Measurements from ENCODE around the gene HSF2. TPM values are rescaled to one million over a fixed set of nuclear protein-coding genes. Genes with fewer than 3 reads are reported as not detected.

HSF2 gene
- total and polyA plus RNA-seq, 4 donors, result 2.2 to 7.9 (median 6.3) TPM

DNA sequence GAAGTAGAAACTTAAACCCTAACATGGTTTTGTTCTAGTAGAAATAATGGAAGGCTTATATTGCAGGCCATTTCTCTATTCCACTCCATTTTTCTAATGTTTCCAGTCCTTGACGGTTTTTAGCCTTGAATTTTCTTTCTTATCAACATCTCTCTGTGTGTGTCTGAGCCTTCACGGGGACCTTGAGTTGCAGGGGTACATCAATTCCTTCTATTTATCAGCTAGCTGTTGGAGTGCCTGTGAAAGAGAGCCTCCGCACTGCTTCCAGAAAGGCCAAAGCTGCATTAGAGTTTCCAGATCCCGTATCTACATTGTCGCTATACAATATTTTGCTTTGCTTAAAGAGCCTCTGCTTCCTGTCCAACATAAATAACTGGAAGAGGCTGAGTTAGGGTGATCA, 5.4 kb upstream of the HSF2 start (continued):
- TF ChIP-seq EGR1 (IDR thresholded peaks at IDR 0.05; ENCODE audit: low read depth in 2 of 2), result no peak
- TF ChIP-seq HNF4A (conservative IDR thresholded peaks at IDR 0.05), result no peak

- Histone ChIP-seq H3K4me1 (ENCODE audit: control insufficient read depth in 4 of 4, insufficient read depth in 4 of 4, low read length in 3 of 4) (peaks cover 0 to 8% (median 6%) of the 10 kb centered on the region in 4 donors), H3K36me3 (ENCODE audit: control insufficient read depth in 4 of 4, insufficient read depth in 3 of 4, low read depth in 1 of 4, low read length in 3 of 4) (no peaks in the 10 kb centered on the region), H3K27ac (ENCODE audit: low read depth in 1 of 2, low read length in 2 of 2) (peak overlapping the region in 1 of 2 donors; percentile 46), H3K9ac (ENCODE audit: low read depth in 1 of 2, low read length in 2 of 2) (peak overlapping the region in 1 of 2 donors; percentile 47), H3K27me3 (ENCODE audit: control insufficient read depth in 4 of 4, insufficient read depth in 4 of 4, low read length in 3 of 4) (no peaks in the 10 kb centered on the region), H3K4me3 (ENCODE audit: low read depth in 1 of 3, low read length in 3 of 3) (peak overlapping the region; percentile 45 to 57 (median 45)), H3K9me3 (ENCODE audit: control insufficient read depth in 4 of 4, low read length in 3 of 4) (no peaks in the 10 kb centered on the region)
- no peak for DNase-seq (ENCODE audit: low spot score)
- 1% methylated on average over 2 of the region's 2 CpGs for WGBS
- TF ChIP-seq EGR1 (IDR thresholded peaks at IDR 0.05; ENCODE audit: low read depth in 2 of 2) (no peak), CTCF (IDR thresholded peaks at IDR 0.05; ENCODE audit: low read depth, low read length, missing input control) (peak; percentile 10), SP1 (IDR thresholded peaks at IDR 0.05) (no peak), FOXA2 (IDR thresholded peaks at IDR 0.05) (no peak), HNF4A (conservative IDR thresholded peaks at IDR 0.05) (no peak)
These were observed 451 bp upstream of the HSF2 start for GRCh38 chr6:122399055-122399347.

DNA sequence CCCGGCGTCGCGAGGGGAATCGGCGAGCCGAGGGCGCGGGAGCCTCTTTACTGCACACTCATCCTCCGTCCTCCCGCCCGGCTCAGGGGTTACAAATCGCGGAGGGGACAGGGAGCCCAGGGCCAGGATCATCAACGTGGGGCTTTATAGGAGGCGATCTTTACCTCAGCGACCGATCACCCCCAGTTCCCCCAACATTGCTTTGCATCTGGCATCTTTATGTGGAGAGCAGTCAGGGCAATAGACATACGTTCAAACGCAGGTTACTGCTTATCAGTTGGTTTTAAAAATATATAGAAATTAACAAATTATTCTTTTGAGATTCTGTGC, 634 bp downstream of the HSF2 start:
- WGBS, result under 1% methylated on average over 20 of the region's 20 CpGs
- Histone ChIP-seq H3K27me3 (ENCODE audit: control insufficient read depth in 4 of 4, insufficient read depth in 4 of 4, low read length in 3 of 4) (no peaks in the 10 kb centered on the region), H3K9ac (ENCODE audit: low read depth in 1 of 2, low read length in 2 of 2) (peak overlapping the region in 1 of 2 donors; percentile 15), H3K36me3 (ENCODE audit: control insufficient read depth in 4 of 4, insufficient read depth in 3 of 4, low read depth in 1 of 4, low read length in 3 of 4) (no peaks in the 10 kb centered on the region), H3K4me3 (ENCODE audit: low read depth in 1 of 3, low read length in 3 of 3) (peak overlapping the region; percentile 71 to 98 (median 83)), H3K9me3 (ENCODE audit: control insufficient read depth in 4 of 4, low read length in 3 of 4) (no peaks in the 10 kb centered on the region), H3K27ac (ENCODE audit: low read depth in 1 of 2, low read length in 2 of 2) (no peak overlapping the region), H3K4me1 (ENCODE audit: control insufficient read depth in 4 of 4, insufficient read depth in 4 of 4, low read length in 3 of 4) (peaks cover 0 to 8% (median 6%) of the 10 kb centered on the region in 4 donors)
- DNase-seq (ENCODE audit: low spot score), result peak; percentile 52
- TF ChIP-seq HNF4A (conservative IDR thresholded peaks at IDR 0.05) (no peak), CTCF (IDR thresholded peaks at IDR 0.05; ENCODE audit: low read depth, low read length, missing input control) (no peak), RXRA (IDR thresholded peaks at IDR 0.05) (no peak), JUND (IDR thresholded peaks at IDR 0.05) (no peak), YY1 (IDR thresholded peaks at IDR 0.05) (no peak), RAD21 (IDR thresholded peaks at IDR 0.05) (no peak), GABPA (IDR thresholded peaks at IDR 0.05 in 1 of 2, conservative IDR thresholded peaks at IDR 0.05 in 1 of 2) (no peak), HNF4G (IDR thresholded peaks at IDR 0.05) (no peak), NR2F2 (IDR thresholded peaks at IDR 0.05) (no peak)
- TF ChIP-seq, protein P1, sequence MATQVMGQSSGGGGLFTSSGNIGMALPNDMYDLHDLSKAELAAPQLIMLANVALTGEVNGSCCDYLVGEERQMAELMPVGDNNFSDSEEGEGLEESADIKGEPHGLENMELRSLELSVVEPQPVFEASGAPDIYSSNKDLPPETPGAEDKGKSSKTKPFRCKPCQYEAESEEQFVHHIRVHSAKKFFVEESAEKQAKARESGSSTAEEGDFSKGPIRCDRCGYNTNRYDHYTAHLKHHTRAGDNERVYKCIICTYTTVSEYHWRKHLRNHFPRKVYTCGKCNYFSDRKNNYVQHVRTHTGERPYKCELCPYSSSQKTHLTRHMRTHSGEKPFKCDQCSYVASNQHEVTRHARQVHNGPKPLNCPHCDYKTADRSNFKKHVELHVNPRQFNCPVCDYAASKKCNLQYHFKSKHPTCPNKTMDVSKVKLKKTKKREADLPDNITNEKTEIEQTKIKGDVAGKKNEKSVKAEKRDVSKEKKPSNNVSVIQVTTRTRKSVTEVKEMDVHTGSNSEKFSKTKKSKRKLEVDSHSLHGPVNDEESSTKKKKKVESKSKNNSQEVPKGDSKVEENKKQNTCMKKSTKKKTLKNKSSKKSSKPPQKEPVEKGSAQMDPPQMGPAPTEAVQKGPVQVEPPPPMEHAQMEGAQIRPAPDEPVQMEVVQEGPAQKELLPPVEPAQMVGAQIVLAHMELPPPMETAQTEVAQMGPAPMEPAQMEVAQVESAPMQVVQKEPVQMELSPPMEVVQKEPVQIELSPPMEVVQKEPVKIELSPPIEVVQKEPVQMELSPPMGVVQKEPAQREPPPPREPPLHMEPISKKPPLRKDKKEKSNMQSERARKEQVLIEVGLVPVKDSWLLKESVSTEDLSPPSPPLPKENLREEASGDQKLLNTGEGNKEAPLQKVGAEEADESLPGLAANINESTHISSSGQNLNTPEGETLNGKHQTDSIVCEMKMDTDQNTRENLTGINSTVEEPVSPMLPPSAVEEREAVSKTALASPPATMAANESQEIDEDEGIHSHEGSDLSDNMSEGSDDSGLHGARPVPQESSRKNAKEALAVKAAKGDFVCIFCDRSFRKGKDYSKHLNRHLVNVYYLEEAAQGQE (IDR thresholded peaks at IDR 0.05), result no peak

Measured in liver (tissue), 9 donors.